Measurements from ENCODE around the gene ADGRA1.

ADGRA1 gene

GRCh38 chr10:133067149-133068105, 20.3 kb upstream of the ADGRA1 start:
- TF ChIP-seq CEBPB (IDR thresholded peaks at IDR 0.05) (no peak), TEAD4 (IDR thresholded peaks at IDR 0.05) (no peak), ZBTB7A (IDR thresholded peaks at IDR 0.05; ENCODE audit: low read depth) (no peak), FOXM1 (IDR thresholded peaks at IDR 0.05; ENCODE audit: borderline replicate concordance, low read depth) (no peak), YY1 (IDR thresholded peaks at IDR 0.05; ENCODE audit: low read depth) (no peak), NFIC (IDR thresholded peaks at IDR 0.05) (no peak), EP300 (IDR thresholded peaks at IDR 0.05; ENCODE audit: borderline replicate concordance) (no peak), REST (IDR thresholded peaks at IDR 0.05; ENCODE audit: low read depth) (no peak), CREB1 (IDR thresholded peaks at IDR 0.05; ENCODE audit: low read depth) (no peak), TCF12 (IDR thresholded peaks at IDR 0.05; ENCODE audit: low read depth) (no peak)
- TF ChIP-seq, protein P1, sequence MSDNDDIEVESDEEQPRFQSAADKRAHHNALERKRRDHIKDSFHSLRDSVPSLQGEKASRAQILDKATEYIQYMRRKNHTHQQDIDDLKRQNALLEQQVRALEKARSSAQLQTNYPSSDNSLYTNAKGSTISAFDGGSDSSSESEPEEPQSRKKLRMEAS (IDR thresholded peaks at IDR 0.05) = no peak

- no peak for TF ChIP-seq TEAD4 (IDR thresholded peaks at IDR 0.05)
- no peak for TF ChIP-seq USF1 (IDR thresholded peaks at IDR 0.05)
- TF ChIP-seq REST (IDR thresholded peaks at IDR 0.05; ENCODE audit: low read depth) = no peak
- TF ChIP-seq CREB1 (IDR thresholded peaks at IDR 0.05; ENCODE audit: low read depth) = no peak
- TF ChIP-seq EGR1 (IDR thresholded peaks at IDR 0.05) = no peak
- no peak for TF ChIP-seq NFIC (IDR thresholded peaks at IDR 0.05)
- no peak for TF ChIP-seq YY1 (IDR thresholded peaks at IDR 0.05; ENCODE audit: low read depth)
- no peak for TF ChIP-seq CEBPB (IDR thresholded peaks at IDR 0.05)
- TF ChIP-seq ZBTB7A (IDR thresholded peaks at IDR 0.05; ENCODE audit: low read depth) = no peak
- no peak for TF ChIP-seq EP300 (IDR thresholded peaks at IDR 0.05; ENCODE audit: borderline replicate concordance)
- TF ChIP-seq FOXM1 (IDR thresholded peaks at IDR 0.05; ENCODE audit: borderline replicate concordance, low read depth) = no peak
- no peak for TF ChIP-seq RAD21 (IDR thresholded peaks at IDR 0.05; ENCODE audit: low read depth)
- no peak for TF ChIP-seq TCF12 (IDR thresholded peaks at IDR 0.05; ENCODE audit: low read depth)
- no peak for TF ChIP-seq TAF1 (IDR thresholded peaks at IDR 0.05; ENCODE audit: low read depth)
Measured at GRCh38 chr10:133068111-133069032, 19.4 kb upstream of the ADGRA1 start.

GRCh38 chr10:133069033-133069525, 18.6 kb upstream of the ADGRA1 start:
- TF ChIP-seq EGR1 (IDR thresholded peaks at IDR 0.05) = no peak
- TF ChIP-seq TAF1 (IDR thresholded peaks at IDR 0.05; ENCODE audit: low read depth) = no peak
- no peak for TF ChIP-seq CEBPB (IDR thresholded peaks at IDR 0.05)
- TF ChIP-seq RAD21 (IDR thresholded peaks at IDR 0.05; ENCODE audit: low read depth) = no peak
- TF ChIP-seq ZBTB7A (IDR thresholded peaks at IDR 0.05; ENCODE audit: low read depth) = no peak
- TF ChIP-seq NFIC (IDR thresholded peaks at IDR 0.05) = no peak
- TF ChIP-seq, protein P1 (IDR thresholded peaks at IDR 0.05) = no peak
- no peak for TF ChIP-seq CREB1 (IDR thresholded peaks at IDR 0.05; ENCODE audit: low read depth)
- no peak for TF ChIP-seq TCF12 (IDR thresholded peaks at IDR 0.05; ENCODE audit: low read depth)
- no peak for TF ChIP-seq REST (IDR thresholded peaks at IDR 0.05; ENCODE audit: low read depth)
- no peak for TF ChIP-seq USF1 (IDR thresholded peaks at IDR 0.05)
- no peak for TF ChIP-seq TEAD4 (IDR thresholded peaks at IDR 0.05)
- TF ChIP-seq YY1 (IDR thresholded peaks at IDR 0.05; ENCODE audit: low read depth) = no peak
- TF ChIP-seq FOXM1 (IDR thresholded peaks at IDR 0.05; ENCODE audit: borderline replicate concordance, low read depth) = no peak
- TF ChIP-seq EP300 (IDR thresholded peaks at IDR 0.05; ENCODE audit: borderline replicate concordance) = no peak
